Measurements from ENCODE around the gene VEPH1.

GRCh38 chr3:157393113-157393512, 110.1 kb downstream of the VEPH1 start:
- no peak for TF ChIP-seq CTCF (IDR thresholded peaks at IDR 0.05; ENCODE audit: low read depth, low read length, poor library complexity, severe bottlenecking)
- TF ChIP-seq EZH2phosphoT487 (IDR thresholded peaks at IDR 0.05; ENCODE audit: borderline replicate concordance, low read length) = no peak

All from DOHH2 (cell line).